WTC11 (cell line): ENCODE results near the gene CLK2. TPM values are rescaled to one million over a fixed set of nuclear protein-coding genes. Genes with fewer than 3 reads are reported as not detected.

ENCODE experiments used
- ATAC-seq: fragments of 200-7000 bp; cut with Tn5 transposase; 2 replicates; pipeline ENCODE4 v1.10.0; 2021; ENCODE audit warnings: mild to moderate bottlenecking, moderate library complexity
- CTCF ChIA-PET: fragments of 300-600 bp; sonication (Branson Sonifier 250); formaldehyde crosslinking; loops from one replicate; lab custom pipeline; 2021; ENCODE audit warnings: antibody characterized with exemption; lab: Charles Lee
- POLR2A ChIA-PET: fragments of 350-600 bp; sonication (Branson Sonifier 250); formaldehyde crosslinking; loops from one replicate; lab custom pipeline; 2021; ENCODE audit warnings: antibody characterized with exemption; lab: Charles Lee
- DNase-seq: peaks from one replicate; pipeline ENCODE4 v3.0.0; 2021; ENCODE audit warnings: low spot score
- H3K27ac Mint-ChIP-seq: 2 replicates; pipeline ENCODE4 v1.8.0; 2021; ENCODE audit warnings: mixed read lengths
- H3K27me3 Mint-ChIP-seq: 2 replicates; pipeline ENCODE4 v1.8.0; 2021; ENCODE audit warnings: low read depth, mild to moderate bottlenecking, moderate library complexity, mixed read lengths
- H3K36me3 Mint-ChIP-seq: 2 replicates; pipeline ENCODE4 v1.8.0; 2021; ENCODE audit warnings: mixed read lengths
- H3K4me1 Mint-ChIP-seq: 2 replicates; pipeline ENCODE4 v1.8.0; 2022; ENCODE audit warnings: mixed read lengths
- H3K4me3 Mint-ChIP-seq: 2 replicates; pipeline ENCODE4 v1.8.0; 2021; ENCODE audit warnings: mild to moderate bottlenecking, moderate library complexity, mixed read lengths
- H3K9me3 Mint-ChIP-seq: 2 replicates; pipeline ENCODE4 v1.8.0; 2021; ENCODE audit warnings: mixed read lengths
- AFF4 ChIP-seq: sonication (generic); formaldehyde crosslinking; IDR thresholded peaks from 2 replicates; pipeline ENCODE4 v1.8.1; 2023; ENCODE audit warnings: mild to moderate bottlenecking, missing genetic modification reagents, borderline replicate concordance
- E2F5 ChIP-seq: sonication (generic); formaldehyde crosslinking; IDR thresholded peaks from 2 replicates; pipeline ENCODE4 v1.8.1; 2022; ENCODE audit warnings: mild to moderate bottlenecking, moderate library complexity, missing genetic modification reagents
- ELF4 ChIP-seq: sonication (generic); formaldehyde crosslinking; IDR thresholded peaks from 2 replicates; pipeline ENCODE4 v1.8.1; 2022; ENCODE audit warnings: low read depth, mild to moderate bottlenecking, moderate library complexity, missing genetic modification reagents
- EMX1 ChIP-seq: fragments of 250-450 bp; sonication (Bioruptor Pico); IDR thresholded peaks from 2 replicates; pipeline ENCODE4 v1.8.0; 2021; ENCODE audit warnings: mild to moderate bottlenecking
- GABPB1 ChIP-seq: sonication (generic); formaldehyde crosslinking; IDR thresholded peaks from 2 replicates; pipeline ENCODE4 v1.8.1; 2023; ENCODE audit warnings: mild to moderate bottlenecking, missing genetic modification reagents
- GRHL2 ChIP-seq: fragments of 250-450 bp; sonication (Bioruptor Pico); IDR thresholded peaks from 2 replicates; pipeline ENCODE4 v1.8.0; 2022; ENCODE audit warnings: mild to moderate bottlenecking, moderate library complexity; ENCODE audit not compliant: insufficient replicate concordance, severe bottlenecking
- HMGXB4 ChIP-seq: sonication (generic); formaldehyde crosslinking; IDR thresholded peaks from 2 replicates; pipeline ENCODE4 v1.8.1; 2023; ENCODE audit warnings: mild to moderate bottlenecking, moderate library complexity, missing genetic modification reagents
- IRF1 ChIP-seq: sonication (generic); formaldehyde crosslinking; IDR thresholded peaks from 2 replicates; pipeline ENCODE4 v1.8.0; 2023; ENCODE audit warnings: missing genetic modification reagents
- MAX ChIP-seq: sonication (generic); formaldehyde crosslinking; IDR thresholded peaks from 2 replicates; pipeline ENCODE4 v1.8.0; 2022; ENCODE audit warnings: mild to moderate bottlenecking, missing genetic modification reagents
- NFATC4 ChIP-seq: fragments of 250-450 bp; sonication (Bioruptor Pico); IDR thresholded peaks from 2 replicates; pipeline ENCODE4 v1.9.0; 2021; ENCODE audit warnings: mild to moderate bottlenecking
- NR1H2 ChIP-seq: sonication (generic); formaldehyde crosslinking; IDR thresholded peaks from 2 replicates; pipeline ENCODE4 v1.9.0; 2021; ENCODE audit warnings: mild to moderate bottlenecking, moderate library complexity, missing genetic modification reagents
- NR2C2 ChIP-seq: sonication (generic); formaldehyde crosslinking; IDR thresholded peaks from 2 replicates; pipeline ENCODE4 v1.8.0; 2022; ENCODE audit warnings: mild to moderate bottlenecking, missing genetic modification reagents
- ZMAT4 ChIP-seq: fragments of 250-450 bp; sonication (Bioruptor Pico); IDR thresholded peaks from 2 replicates; pipeline ENCODE4 v1.9.0; 2021; ENCODE audit warnings: mild to moderate bottlenecking
- ZNF121 ChIP-seq: sonication (generic); formaldehyde crosslinking; IDR thresholded peaks from 2 replicates; pipeline ENCODE4 v1.8.0; 2023; ENCODE audit warnings: missing genetic modification reagents
- ZNF138 ChIP-seq: sonication (generic); formaldehyde crosslinking; conservative IDR thresholded peaks from 2 replicates; pipeline ENCODE4 v1.8.1; 2022; ENCODE audit warnings: mild to moderate bottlenecking, moderate library complexity, missing genetic modification reagents
- ZNF219 ChIP-seq: sonication (generic); formaldehyde crosslinking; IDR thresholded peaks from 2 replicates; pipeline ENCODE4 v1.8.0; 2023; ENCODE audit warnings: missing genetic modification reagents, mild to moderate bottlenecking, borderline replicate concordance
- ZNF232 ChIP-seq: sonication (generic); formaldehyde crosslinking; IDR thresholded peaks from 2 replicates; pipeline ENCODE4 v1.8.0; 2022; ENCODE audit warnings: mild to moderate bottlenecking, missing genetic modification reagents
- total RNA-seq: library from RNA; stranded (reverse); gene quantifications from 3 replicates; pipeline ENCODE4 v1.2.3, GENCODE V29; 2021

The CLK2 gene
- total RNA-seq, 1 experiment from 2014 or later: 74.4 TPM

GRCh38 chr1:155300553-155301329, 27.4 kb upstream of the CLK2 start:
- ATAC-seq (no peak), DNase-seq (no peak)
- TF ChIP-seq ZNF138 (CRISPR knock-in tag): no peak
- TF ChIP-seq ZNF121 (CRISPR knock-in tag): no peak
- no peak for TF ChIP-seq AFF4 (CRISPR knock-in tag)
- 0 out of 2 replicates have a peak, but pooled peaks have one; percentile 28 for TF ChIP-seq GABPB1 (CRISPR knock-in tag)
- TF ChIP-seq E2F5: no peak
- TF ChIP-seq MAX (CRISPR knock-in tag): no peak
- no peak for TF ChIP-seq NR1H2 (CRISPR knock-in tag)
- CTCF ChIA-PET: interaction anchor here (0.6 to 1.4 kb wide), 4 partner anchors 22 to 50 kb away, joined by 3 to 8 read pairs (median 5); no protein-coding TSS in a partner anchor
- POLR2A ChIA-PET: no interaction called here
- Mint-ChIP-seq H3K27me3 (peaks cover 19% of the 10 kb centered on the region), H3K9me3 (no peaks in the 10 kb centered on the region), H3K36me3 (no peaks in the 10 kb centered on the region), H3K4me1 (peaks cover 24% of the 10 kb centered on the region), H3K27ac (no peak overlapping the region), H3K4me3 (no peak overlapping the region)

GRCh38 chr1:155300024-155300423, 26.7 kb upstream of the CLK2 start:
- TF ChIP-seq ZNF232 (CRISPR knock-in tag) (no peak), ZNF219 (CRISPR knock-in tag) (no peak), NFATC4 (no peak), GRHL2 (CRISPR knock-in tag) (no peak)
- TF ChIP-seq, all 79 proteins: peak for 0
- Mint-ChIP-seq H3K4me1 (peaks cover 27% of the 10 kb centered on the region), H3K36me3 (no peaks in the 10 kb centered on the region), H3K27me3 (peaks cover 24% of the 10 kb centered on the region), H3K4me3 (no peak overlapping the region), H3K27ac (no peak overlapping the region), H3K9me3 (no peaks in the 10 kb centered on the region)
- ATAC-seq: no peak
- ChIA-PET CTCF (interaction anchor here (1.2 to 1.4 kb wide), 2 partner anchors 22 to 50 kb away, joined by 5 to 8 read pairs; no protein-coding TSS in a partner anchor), POLR2A (no interaction called here)
- no peak for DNase-seq

GRCh38 chr1:155297384-155297783, 24.1 kb upstream of the CLK2 start:
- peaks cover 35% of the 10 kb centered on the region for H3K4me1 Mint-ChIP-seq
- peak overlapping the region; percentile 78; the same call in 1 of the 2 replicates for H3K4me3 Mint-ChIP-seq
- no peaks in the 10 kb centered on the region for H3K36me3 Mint-ChIP-seq
- ATAC-seq (no peak), DNase-seq (no peak)
- TF ChIP-seq NFATC4 (no peak), NR2C2 (no peak), HMGXB4 (CRISPR knock-in tag) (no peak), EMX1 (CRISPR knock-in tag) (no peak), ELF4 (CRISPR knock-in tag) (no peak), IRF1 (CRISPR knock-in tag) (no peak), ZMAT4 (CRISPR knock-in tag) (no peak)
- H3K27me3 Mint-ChIP-seq: peaks cover 47% of the 10 kb centered on the region
- H3K27ac Mint-ChIP-seq: peak overlapping the region; percentile 38
- no peaks in the 10 kb centered on the region for H3K9me3 Mint-ChIP-seq
- ChIA-PET CTCF (interaction anchor here (0.6 to 1.4 kb wide), 3 partner anchors 20 to 296 kb away, joined by 3 to 10 read pairs (median 6); partner anchors contain the start of gene HCN3), POLR2A (no interaction called here)
